Measurements from ENCODE around the gene CD83. TPM values are rescaled to one million over a fixed set of nuclear protein-coding genes. Genes with fewer than 3 reads are reported as not detected.

The CD83 gene
- total and polyA plus RNA-seq, 4 donors = 0.35 to 4.2 (median 0.60) TPM

GRCh38 chr6:14125346-14125745, 7.8 kb downstream of the CD83 start (continued):
- TF ChIP-seq RXRA (IDR thresholded peaks at IDR 0.05) = no peak
- no peak for TF ChIP-seq HNF4G (IDR thresholded peaks at IDR 0.05)

GRCh38 chr6:14126191-14126590, 8.6 kb downstream of the CD83 start:
- Histone ChIP-seq H3K4me3 (ENCODE audit: low read depth in 1 of 3, low read length in 3 of 3) (no peak overlapping the region), H3K9ac (ENCODE audit: low read depth in 1 of 2, low read length in 2 of 2) (no peak overlapping the region), H3K27me3 (ENCODE audit: control insufficient read depth in 4 of 4, insufficient read depth in 4 of 4, low read length in 3 of 4) (no peaks in the 10 kb centered on the region), H3K9me3 (ENCODE audit: control insufficient read depth in 4 of 4, low read length in 3 of 4) (no peaks in the 10 kb centered on the region), H3K4me1 (ENCODE audit: control insufficient read depth in 4 of 4, insufficient read depth in 4 of 4, low read length in 3 of 4) (no peaks in the 10 kb centered on the region), H3K27ac (ENCODE audit: low read depth in 1 of 2, low read length in 2 of 2) (no peak overlapping the region), H3K36me3 (ENCODE audit: control insufficient read depth in 4 of 4, insufficient read depth in 3 of 4, low read depth in 1 of 4, low read length in 3 of 4) (peaks cover 0 to 2% (median under 1%) of the 10 kb centered on the region in 4 donors)
- 94% methylated on average over 5 of the region's 5 CpGs for WGBS
- TF ChIP-seq EGR1 (IDR thresholded peaks at IDR 0.05; ENCODE audit: low read depth in 2 of 2) = no peak
- no peak for TF ChIP-seq GABPA (IDR thresholded peaks at IDR 0.05 in 1 of 2, conservative IDR thresholded peaks at IDR 0.05 in 1 of 2)
- no peak for TF ChIP-seq ZBTB33 (IDR thresholded peaks at IDR 0.05)
- TF ChIP-seq HNF4A (conservative IDR thresholded peaks at IDR 0.05) = no peak
- no peak for TF ChIP-seq YY1 (IDR thresholded peaks at IDR 0.05)
- TF ChIP-seq MAX (IDR thresholded peaks at IDR 0.05) = no peak
- no peak for TF ChIP-seq RAD21 (IDR thresholded peaks at IDR 0.05)
- TF ChIP-seq NR2F2 (IDR thresholded peaks at IDR 0.05) = no peak
- no peak for TF ChIP-seq HNF4G (IDR thresholded peaks at IDR 0.05)
- no peak for TF ChIP-seq CTCF (IDR thresholded peaks at IDR 0.05; ENCODE audit: low read depth, low read length, missing input control)
- TF ChIP-seq TAF1 (conservative IDR thresholded peaks at IDR 0.05) = no peak
- no peak for TF ChIP-seq SP1 (IDR thresholded peaks at IDR 0.05)
- no peak for TF ChIP-seq FOXA1 (IDR thresholded peaks at IDR 0.05)
- DNase-seq (ENCODE audit: low spot score) = no peak

GRCh38 chr6:14127611-14128010, 10.0 kb downstream of the CD83 start:
- Histone ChIP-seq H3K9ac (ENCODE audit: low read depth in 1 of 2, low read length in 2 of 2) (no peak overlapping the region), H3K9me3 (ENCODE audit: control insufficient read depth in 4 of 4, low read length in 3 of 4) (no peaks in the 10 kb centered on the region), H3K27ac (ENCODE audit: low read depth in 1 of 2, low read length in 2 of 2) (no peak overlapping the region), H3K4me1 (ENCODE audit: control insufficient read depth in 4 of 4, insufficient read depth in 4 of 4, low read length in 3 of 4) (peaks cover 0 to 7% (median 0%) of the 10 kb centered on the region in 4 donors), H3K36me3 (ENCODE audit: control insufficient read depth in 4 of 4, insufficient read depth in 3 of 4, low read depth in 1 of 4, low read length in 3 of 4) (peaks cover 0 to 2% (median under 1%) of the 10 kb centered on the region in 4 donors), H3K27me3 (ENCODE audit: control insufficient read depth in 4 of 4, insufficient read depth in 4 of 4, low read length in 3 of 4) (no peaks in the 10 kb centered on the region), H3K4me3 (ENCODE audit: low read depth in 1 of 3, low read length in 3 of 3) (no peak overlapping the region)
- WGBS = 82% methylated on average over 3 of the region's 3 CpGs
- DNase-seq (ENCODE audit: low spot score) = no peak
- TF ChIP-seq ZBTB33 (IDR thresholded peaks at IDR 0.05) = no peak
- TF ChIP-seq FOXA1 (IDR thresholded peaks at IDR 0.05) = no peak
- TF ChIP-seq JUND (IDR thresholded peaks at IDR 0.05) = no peak
- TF ChIP-seq EGR1 (IDR thresholded peaks at IDR 0.05; ENCODE audit: low read depth in 2 of 2) = no peak
- no peak for TF ChIP-seq HNF4A (conservative IDR thresholded peaks at IDR 0.05)
- TF ChIP-seq GABPA (IDR thresholded peaks at IDR 0.05 in 1 of 2, conservative IDR thresholded peaks at IDR 0.05 in 1 of 2) = no peak
- no peak for TF ChIP-seq YY1 (IDR thresholded peaks at IDR 0.05)

Measured in liver (tissue), 9 donors.